Fibroblast of gingiva (primary cell): Measurements from ENCODE around the gene MPHOSPH9.
A peak's percentile ranks its signal among the peaks of the same experiment; 100 is the strongest.
"Not testable (repeated sequence)": the region's sequence is repeated elsewhere in the genome, so short reads cannot be mapped to it uniquely, and the experiment has no call there.

Source experiments
- DNase-seq: peaks from one replicate; pipeline ENCODE4 v3.0.0-alpha.2; 2011; ENCODE audit warnings: low read depth

The MPHOSPH9 gene

DNA sequence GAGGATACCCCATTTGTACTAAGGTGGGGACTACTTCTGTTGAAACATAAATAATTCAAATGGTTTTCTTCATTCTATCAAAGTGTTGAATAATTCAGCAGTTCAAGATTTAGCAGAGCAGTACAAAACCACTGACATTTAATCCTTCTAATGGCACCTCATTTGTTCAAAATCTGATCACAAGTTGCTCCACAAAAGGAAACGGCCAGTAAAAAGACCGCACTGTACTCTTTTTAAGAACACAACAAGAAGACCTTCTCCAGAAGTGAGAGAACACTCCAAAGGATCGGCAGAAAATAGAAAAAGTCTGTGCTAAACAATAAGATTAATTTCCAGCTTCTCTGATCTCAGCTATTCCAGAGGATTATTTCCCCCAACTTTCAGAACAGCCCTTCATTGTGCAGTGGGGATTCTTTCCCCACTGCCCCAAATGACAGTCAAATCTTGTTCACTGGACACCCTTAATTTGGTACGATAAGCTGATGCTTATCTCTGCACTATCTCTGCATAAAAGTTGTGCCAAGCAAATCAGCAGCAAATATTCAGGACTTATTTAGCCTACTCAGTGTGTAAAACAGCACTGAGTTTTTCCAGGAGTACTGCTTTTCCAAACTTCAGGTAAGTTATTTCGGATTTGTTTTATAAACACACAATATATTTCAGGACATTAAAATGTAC is 5.2 kb downstream of the MPHOSPH9 start:
- DNase-seq = no peak

DNA sequence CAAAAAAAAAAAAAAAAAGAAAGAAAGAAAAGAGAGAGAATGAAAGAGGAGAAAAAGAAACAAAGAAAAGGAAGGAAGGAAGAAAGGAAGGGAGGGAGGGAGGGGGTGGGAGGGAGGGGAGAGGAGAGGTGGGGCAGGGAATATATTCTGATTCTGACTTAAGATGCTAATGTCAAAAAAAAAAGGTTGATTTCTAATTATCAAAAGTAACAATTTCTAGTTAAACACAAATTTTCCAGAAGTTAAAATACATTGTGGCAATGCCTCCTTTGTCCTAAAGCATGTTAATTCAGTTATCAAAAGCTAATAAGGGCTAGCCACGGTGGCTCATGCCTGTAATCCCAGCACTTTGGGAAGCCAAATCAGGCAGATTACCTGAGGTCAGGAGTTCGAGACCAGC is 7.5 kb downstream of the MPHOSPH9 start:
- DNase-seq = no peak

DNA sequence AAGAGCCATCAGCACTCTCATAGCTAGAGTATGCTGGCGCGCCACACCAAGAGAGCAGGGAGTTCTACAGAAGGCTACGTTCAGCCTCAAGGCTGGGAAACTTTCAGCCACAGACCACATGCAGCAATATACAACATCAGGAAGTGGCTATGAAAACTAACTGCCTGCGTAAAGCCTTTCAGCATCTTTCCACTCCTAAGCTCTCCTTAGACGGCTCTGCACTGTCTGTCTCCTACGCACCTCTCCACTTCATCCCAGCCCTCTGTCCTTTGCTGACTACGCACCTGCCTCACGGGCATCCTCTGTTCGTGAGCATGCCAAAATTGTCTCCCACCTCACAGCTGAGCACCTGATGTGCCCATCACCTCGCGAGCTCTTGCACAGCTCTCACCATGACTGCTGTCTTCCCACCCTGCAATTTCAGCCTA is 9.7 kb downstream of the MPHOSPH9 start:
- DNase-seq = no peak

DNA sequence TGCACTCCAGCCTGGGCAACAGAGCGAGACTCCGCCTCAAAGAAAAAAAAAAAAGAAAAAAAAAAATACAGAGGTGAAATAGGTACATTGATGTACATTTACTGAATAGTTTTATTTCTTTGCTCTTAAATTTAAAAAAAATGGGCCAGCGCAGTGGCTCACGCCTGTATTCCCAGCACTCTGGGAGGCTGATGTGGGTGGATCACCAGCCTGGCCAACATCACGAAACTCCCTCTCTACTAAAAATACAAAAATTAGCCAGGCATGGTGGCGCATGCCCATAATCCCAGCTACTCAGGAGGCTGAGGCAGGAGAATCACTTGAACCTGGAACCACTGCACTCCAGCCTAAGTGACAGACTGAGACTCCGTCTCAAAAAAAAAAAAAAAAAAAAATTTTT is 25.1 kb downstream of the MPHOSPH9 start:
- DNase-seq = not testable (repeated sequence)

DNA sequence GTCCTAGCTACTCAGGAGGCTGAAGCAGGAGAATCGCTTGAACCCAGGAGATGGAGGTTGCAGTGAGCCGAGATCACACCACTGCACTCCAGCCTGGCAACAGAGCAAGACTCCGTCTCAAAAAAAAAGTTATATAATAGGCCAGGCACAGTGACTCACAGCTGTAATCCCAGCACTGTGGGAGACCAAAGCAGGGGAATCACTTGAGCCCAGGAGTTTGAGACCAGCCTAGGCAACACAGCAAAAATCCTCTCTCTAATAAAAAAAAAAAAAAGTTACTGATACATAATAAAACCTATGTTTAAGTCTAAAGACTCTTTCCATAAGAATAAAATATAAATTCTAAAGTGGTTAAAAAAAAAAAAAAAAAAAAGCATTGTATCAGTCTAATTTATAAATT is 26.1 kb downstream of the MPHOSPH9 start:
- not testable (repeated sequence) for DNase-seq

DNA sequence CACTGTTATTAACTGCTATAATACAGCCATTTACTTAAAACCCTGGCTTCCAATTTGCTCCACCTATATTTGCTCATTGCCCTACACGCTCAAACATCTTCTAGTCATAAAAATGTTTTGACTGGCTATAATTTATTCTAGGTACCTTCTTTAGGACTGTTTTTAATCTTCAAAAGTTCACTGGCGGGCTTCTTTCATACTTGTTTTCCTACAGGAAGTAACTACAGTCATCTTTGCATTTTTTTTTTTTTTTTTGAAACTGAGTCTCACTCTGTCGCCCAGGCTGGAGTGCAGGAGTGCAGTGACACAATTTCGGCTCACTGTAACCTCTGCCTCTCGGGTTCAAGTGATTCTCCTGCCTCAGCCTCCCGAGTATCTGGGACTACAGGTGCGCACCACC is 32.5 kb downstream of the MPHOSPH9 start:
- no peak for DNase-seq

DNA sequence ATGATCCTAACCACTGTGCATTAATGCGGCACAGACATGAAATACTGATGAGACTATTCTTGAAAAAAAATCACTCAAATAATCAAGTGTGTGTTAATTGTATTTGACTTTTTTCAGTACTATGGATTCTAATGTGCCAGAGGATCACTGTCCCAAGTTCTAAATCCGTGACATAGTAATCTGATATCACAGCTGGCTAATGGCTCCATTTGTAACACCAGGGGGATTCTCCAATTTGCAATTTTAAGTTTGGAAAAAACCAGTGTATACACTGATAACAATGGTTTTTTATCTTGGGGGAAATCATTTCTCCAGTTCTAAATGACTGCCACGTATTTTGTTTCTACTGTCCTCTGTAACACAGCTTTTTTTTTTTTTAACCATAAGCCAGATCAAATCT is 33.0 kb downstream of the MPHOSPH9 start:
- DNase-seq = no peak

DNA sequence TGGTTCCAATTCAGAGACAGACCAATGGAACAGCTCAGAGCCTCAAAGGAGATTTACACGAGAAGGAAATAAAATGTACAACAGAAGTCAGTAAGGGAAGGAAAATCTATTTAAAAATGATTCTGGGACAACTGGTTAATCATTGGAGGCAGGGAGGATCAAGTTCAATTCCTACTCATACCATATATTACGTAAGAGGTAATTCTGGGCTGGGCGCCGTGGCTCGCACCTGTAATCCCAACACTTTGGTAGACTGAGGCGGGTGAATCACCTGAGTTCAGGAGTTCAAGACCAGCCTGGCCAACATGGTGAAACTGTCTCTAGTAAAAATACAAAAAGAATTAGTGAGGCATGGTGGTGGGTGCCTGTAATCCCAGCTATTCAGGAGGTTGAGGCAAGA is 45.3 kb downstream of the MPHOSPH9 start:
- no peak for DNase-seq

DNA sequence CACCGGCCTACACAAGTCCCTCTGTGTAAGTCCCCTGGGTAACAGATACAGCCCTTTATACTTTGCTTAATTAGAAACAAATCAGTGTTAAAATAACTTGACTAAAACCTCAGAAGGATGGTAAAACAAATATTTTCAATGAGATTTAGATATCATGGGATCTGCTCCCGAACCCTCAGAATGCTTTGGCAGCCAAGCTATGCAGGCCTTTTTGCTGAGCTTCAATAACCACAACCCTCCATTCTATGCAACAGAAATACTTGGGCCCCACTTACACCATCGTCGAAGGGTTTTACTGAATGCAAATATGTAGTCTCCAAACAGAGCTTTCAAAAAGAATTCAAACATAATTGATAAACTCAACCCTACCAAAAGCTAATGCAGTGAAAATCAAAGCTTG is 52.8 kb downstream of the MPHOSPH9 start:
- no peak for DNase-seq

DNA sequence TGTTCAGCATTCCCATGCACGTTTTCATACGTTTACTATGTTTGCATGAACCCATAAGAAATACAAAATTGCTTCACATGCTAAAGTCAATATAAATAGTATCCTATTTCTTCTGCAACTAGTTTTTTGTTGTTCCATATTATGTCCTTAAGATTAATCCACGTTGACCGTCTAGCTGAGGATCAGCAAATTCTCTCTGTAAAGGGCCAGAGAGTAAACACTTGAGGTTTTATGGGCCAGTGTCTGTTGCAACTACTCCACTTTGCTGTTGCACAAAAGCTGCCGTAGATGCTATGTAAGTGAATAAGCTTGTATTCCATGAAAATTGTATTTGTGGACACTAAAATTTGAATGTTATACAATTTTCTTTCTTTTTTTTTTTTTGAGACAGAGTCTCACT is 61.0 kb downstream of the MPHOSPH9 start:
- no peak for DNase-seq

DNA sequence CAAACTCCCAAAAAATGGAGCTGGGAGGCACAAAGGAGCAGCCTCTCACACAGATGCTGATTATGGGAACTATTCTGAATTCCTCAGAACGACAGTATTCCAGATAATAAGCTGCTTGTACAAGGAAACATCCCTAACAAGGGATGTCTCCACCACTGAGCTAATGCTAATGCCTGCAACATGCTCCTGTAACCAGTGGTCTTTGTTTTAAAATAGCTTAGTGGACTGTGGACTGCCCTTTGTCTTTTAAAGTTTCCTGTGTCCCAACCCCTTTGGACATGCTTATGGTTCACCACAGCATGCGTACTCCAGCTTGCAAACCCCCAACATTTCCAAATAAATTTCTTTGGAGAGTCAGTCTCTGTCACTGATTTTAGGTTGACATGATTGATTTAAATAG is 65.6 kb downstream of the MPHOSPH9 start:
- DNase-seq = no peak

DNA sequence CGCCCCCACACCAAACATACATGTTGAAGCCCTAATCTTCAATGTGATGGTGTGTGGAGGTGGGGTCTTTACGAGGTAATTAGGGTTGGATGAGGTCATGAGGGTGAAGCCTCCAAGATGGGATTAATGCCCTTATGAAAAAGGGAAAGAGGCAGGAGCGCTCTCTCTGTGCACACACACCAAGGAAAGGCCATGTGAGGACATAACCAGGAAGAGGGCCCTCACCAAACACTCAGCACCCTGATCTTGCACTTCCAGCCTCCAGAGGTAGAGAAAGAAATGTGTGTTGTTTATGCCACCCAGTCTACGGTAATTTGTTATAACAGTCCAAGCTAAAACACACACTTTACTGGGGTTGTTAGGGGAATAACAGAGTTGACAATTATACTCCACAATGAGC is 67.4 kb downstream of the MPHOSPH9 start:
- DNase-seq = no peak

DNA sequence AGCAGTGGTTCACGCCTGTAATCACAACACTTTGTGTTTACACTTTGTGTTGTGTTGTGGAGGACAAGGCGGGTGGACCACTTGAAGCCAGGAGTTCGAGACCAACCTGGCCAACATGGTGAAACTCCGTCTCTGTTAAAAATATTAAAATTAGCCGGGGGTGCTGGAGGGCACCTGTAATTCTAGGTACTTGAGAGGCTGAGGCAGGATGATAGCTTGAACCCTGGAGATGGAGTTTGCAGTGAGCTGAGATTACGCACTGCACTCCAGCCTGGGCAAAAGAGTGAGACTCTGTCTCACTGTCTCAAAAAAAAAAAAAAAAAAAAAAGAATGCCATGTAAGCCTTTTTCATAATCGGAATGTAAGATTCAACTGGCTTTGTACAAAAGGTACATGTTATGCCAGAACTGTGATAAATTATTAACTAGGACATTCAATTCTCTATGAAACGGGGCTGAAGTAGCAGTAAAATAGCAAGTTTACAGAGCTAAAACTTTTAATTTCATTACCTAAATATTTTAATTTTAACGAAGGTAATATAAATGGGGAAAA is 68.2 kb downstream of the MPHOSPH9 start:
- no peak for DNase-seq

DNA sequence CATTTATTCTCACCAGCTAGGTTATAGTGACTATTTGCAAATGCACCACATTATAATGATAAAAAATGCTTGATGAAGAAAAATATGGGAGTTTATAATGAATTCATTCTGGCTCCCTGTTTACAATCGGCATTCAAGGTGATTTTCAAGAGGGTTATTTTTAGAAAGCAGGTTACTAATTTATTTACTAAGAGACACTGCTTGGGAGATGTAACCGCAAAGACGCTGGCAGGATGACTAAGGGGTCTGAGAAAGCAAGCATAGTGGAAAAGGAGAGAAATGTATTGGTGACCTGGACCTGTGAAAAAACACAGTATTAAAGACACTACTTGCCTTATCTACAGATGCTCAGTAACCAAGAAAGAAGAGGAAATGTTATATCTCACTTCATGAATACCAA is 68.7 kb downstream of the MPHOSPH9 start:
- no peak for DNase-seq

DNA sequence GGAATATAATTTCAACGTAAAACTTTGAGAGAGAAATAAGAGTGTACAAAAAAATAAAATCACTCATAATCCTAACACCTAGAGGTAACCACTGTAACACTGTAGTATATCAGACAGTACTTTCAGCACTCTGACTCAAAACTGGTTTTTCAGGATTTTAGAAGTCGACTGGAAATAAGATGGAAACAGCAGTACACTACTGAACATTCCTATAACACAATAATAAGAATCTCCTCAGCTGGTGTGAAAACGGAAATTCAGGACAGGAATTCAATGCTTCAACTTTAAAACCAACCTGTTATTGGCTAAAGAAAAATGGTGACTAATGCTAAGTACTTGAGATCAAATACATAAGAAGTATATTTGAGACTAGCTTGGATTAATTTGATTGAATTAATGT is 69.7 kb downstream of the MPHOSPH9 start:
- DNase-seq = no peak

DNA sequence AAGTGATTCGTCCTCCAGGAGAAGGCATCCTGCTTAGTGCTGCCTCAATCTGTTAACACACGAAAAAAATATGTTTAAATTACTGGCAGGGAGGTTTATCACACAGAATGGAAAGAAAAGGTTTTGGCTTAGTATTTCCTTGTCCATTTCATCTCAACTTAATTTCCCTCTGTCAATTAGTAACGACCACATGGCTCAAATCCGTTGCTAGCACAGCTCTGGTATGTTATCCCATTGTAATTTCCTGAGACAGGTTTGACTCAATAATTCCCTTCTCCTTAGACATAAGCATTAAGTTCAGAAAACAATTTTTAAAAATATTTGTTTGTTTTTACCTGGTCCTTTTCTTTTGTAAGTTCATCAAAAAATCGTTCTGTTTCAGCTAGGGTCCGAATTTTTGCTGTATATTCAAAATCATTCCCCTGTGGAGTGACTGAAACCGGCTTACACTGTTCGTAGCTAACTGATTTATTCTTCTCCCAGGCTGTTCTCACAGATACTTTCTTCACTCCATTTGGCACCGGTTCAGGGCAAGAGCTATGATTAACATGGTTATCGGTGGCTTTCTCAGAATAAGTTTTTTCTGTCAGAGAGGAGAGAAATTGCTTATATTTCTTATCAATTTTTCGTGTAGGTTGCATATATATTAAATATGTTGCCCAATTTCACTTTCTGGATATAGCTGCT is 72.0 kb downstream of the MPHOSPH9 start:
- no peak for DNase-seq

DNA sequence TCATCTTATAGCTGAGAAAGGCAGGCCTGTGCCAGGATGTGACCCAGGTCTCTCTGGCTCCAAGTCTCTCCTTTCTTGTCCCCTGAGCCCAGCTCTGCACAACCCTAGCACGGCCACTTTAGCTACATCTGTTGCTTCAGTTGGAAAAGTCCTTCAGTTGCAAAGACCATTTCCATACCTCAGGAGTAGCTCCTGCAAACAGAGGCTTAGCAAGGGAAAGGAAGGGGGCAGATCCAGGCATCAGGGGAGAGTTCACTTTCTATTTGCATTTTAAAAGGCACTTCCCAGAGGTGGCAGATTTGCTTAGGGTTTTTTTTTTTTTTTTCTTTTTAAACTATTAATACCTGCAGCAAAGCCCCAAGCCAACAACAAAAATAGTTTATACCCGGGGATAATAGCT is 79.0 kb downstream of the MPHOSPH9 start:
- DNase-seq = no peak

DNA sequence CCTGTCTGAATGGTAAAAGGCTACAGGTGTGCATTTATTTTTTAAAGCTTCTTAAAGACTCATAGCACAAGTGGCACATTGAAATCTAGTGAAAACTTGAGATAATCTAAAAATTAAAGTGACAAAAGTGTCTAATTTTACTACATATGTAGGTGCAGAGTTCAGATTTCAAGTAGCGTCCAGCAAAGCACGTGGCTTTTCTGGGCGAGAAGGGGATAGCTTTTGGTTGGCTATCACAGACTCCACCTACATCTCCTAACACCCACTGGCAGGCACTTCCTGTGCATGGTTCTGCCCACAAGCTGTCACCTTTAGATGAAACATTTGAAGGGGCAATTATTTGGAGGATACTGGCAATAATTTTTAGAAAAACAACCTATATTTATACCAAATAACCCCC is 80.1 kb downstream of the MPHOSPH9 start:
- no peak for DNase-seq

DNA sequence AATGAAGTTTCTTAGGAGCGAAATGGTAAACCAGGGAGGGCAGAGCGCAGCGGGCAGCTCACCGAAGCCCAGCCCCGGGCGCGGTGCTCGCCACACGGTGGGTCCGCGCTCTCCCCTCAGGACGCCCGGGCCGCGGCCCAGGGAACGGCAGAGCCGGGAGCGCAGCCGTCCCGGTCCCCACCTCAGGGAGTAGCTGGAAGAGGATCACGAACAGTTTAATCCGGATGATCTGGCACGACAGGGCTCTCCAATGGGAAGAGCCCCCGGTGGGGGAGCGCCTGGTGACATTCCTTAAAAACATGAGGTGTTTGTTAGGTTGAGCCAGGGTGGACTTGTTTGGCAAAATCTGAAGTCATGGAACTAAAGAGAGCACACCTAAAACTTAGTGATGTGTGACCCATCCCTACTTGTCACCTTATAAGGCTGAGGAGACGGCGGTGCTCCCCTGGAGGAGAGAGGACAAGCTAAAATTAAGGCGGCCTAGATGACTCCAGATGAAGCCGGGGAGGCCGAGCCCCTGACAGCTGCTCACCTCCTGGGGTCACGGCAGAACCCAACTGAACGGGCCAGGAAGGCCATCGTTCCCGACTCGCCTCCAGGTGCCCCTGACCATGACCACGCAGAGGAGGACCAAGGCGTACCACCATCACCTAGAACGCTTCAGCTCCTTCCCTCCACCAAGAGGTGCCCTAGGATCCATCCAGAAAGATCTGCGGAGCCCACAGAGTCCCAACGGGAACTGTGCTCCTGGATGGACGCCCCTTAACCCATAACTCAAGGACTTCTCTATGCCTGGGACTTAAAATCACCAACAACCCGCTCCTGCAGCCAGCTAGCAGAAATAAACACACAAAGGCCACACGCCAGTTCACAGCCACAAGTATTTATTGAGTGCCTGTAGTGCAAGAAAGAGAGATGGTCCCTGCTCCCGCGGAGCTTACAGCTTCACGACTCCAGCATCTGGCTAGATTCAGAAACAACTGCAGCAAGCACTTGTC is 81.2 kb downstream of the MPHOSPH9 start:
- no peak for DNase-seq

DNA sequence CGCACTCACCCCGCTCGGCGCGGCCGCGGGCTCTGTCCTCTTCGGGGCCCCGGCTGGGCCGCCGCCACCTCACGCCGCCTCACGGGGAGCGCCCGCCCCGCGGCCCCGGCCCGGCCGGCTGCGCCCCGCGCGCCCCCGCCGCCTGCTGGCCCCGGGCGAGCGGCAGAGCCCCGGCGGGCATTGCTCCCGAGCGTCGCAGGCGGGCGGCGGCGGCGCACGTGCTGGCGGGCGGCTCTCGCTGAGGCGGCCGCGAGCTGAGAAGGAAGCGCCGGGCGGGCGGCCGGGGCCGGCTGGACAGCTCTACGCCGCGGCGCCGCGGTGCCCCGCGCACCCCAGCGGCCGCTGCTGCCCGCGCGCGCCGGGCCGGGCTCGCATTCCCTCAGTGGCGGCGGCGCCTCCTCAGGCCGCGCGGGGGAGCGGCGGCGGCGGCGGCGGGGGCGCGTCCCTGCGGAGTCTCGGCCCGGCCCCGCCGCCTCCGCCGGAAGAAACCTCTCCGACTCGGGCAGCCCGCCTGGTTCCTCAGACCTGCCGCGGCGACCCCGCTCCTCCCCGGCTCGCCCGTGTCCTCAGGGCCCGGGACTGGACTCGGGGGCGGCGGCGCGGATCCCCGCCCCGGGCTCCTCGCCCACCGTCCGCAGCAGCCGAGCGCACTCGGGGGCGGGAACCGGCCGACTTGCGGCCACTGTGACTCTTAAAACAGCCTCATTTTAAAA is 82.0 kb downstream of the MPHOSPH9 start, which contains the start of gene PITPNM2:
TSS of gene PITPNM2 (minus strand) at position 347 of the 713 bp plus-strand sequence. CDS start 116,500 bp downstream, outside the sequence.
- DNase-seq = peak; percentile 57

DNA sequence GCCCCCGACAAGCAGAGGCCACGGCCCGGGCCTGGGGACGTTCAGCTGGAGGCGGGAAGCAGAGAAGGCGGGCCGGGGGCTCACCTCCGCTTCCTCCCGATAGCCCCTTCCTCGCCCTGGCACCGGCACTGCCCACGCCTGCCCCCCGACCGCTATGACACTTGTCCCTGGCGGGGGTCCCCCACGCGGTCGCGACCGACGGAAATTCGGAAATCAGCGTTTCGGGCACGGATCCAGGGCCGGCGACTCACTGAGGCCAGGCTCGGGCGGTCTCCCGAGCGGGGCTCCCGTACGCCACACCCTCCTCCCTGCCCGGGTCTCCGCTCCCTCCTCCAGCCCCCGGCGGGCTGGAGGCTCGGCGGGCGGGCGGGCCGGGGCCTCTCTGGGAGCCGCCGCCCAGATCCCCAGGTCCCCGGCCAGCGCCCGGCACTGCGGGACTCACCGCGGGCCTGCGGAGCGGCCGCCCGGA is 82.6 kb downstream of the MPHOSPH9 start:
- no peak for DNase-seq
